ENCODE results near the gene LARP4B. TPM values are rescaled to one million over a fixed set of nuclear protein-coding genes. Genes with fewer than 3 reads are reported as not detected.
"Not testable (repeated sequence)": the region's sequence is repeated elsewhere in the genome, so short reads cannot be mapped to it uniquely, and the experiment has no call there.

The LARP4B gene
- total RNA-seq, 1 donor from 2014 or later, result 78.3 TPM

DNA sequence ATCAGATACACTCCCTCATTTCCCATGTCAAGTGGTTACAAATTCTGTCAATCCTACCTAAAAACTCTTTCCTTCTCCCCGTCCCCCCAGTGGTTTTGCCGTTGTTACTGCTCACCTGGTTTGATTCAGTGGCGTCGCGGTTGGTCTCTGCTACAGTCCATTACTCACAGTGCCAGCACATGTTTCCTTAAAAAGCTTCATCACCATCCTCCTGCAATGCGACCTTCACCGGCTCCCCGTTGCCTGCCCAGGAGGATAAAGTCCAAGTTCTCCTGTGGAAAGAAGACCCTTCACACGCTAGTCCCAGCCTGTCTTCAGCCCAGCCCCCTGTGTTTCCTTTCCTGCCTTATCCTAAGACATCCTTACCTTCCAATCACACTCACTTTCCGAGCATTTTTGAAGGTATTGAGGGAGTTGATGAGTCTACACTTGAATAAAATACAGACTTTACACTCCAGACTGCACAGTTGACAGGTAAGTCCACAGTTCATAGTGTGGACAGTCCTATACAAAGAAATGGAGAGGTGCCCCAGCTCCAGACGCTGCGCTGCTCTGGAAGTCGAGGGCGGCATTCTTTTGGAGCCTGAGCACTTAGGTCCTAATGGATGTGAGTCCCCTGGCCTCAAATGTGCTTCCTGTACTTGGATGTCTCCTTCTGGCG, 3.4 kb upstream of the LARP4B start:
- intact Hi-C loops (cut with DNase I), result loop anchor here (5.0 to 10.0 kb wide), 2 partner anchors 52 to 120 kb away; partner anchors contain the start of genes GTPBP4 and WDR37
- DNase-seq (ENCODE audit: extremely low spot score in 2 of 2), result no peak
- TF ChIP-seq POLR2A (IDR thresholded peaks at IDR 0.05), result no peak
- TF ChIP-seq, protein P1, sequence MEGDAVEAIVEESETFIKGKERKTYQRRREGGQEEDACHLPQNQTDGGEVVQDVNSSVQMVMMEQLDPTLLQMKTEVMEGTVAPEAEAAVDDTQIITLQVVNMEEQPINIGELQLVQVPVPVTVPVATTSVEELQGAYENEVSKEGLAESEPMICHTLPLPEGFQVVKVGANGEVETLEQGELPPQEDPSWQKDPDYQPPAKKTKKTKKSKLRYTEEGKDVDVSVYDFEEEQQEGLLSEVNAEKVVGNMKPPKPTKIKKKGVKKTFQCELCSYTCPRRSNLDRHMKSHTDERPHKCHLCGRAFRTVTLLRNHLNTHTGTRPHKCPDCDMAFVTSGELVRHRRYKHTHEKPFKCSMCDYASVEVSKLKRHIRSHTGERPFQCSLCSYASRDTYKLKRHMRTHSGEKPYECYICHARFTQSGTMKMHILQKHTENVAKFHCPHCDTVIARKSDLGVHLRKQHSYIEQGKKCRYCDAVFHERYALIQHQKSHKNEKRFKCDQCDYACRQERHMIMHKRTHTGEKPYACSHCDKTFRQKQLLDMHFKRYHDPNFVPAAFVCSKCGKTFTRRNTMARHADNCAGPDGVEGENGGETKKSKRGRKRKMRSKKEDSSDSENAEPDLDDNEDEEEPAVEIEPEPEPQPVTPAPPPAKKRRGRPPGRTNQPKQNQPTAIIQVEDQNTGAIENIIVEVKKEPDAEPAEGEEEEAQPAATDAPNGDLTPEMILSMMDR (IDR thresholded peaks at IDR 0.05), result no peak
- TF ChIP-seq POLR2AphosphoS5 (IDR thresholded peaks at IDR 0.05; ENCODE audit: insufficient read depth in 1 of 2, low read depth in 1 of 2), result no peak

DNA sequence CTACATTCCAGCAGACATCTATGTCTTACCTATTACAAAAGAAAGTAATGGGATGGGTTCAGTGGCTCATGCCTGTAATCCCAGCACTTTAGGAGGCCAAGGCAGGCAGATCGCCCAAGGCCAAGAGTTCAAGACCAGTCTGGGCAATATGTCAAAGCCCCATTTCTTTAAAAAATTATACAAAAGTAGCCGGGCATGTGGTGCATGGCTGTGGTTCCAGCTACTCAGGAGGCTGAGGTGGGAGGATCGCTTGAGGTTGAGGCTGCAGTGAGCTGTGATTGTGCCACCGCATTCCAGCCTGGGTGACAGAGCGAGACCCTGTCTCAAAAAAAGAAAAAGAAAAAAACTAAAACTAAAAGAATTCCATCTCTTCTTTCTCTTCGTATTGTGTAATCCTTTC, 2.7 kb upstream of the LARP4B start:
- H3K27me3 ChIP-seq; H3K9me3 ChIP-seq; H3K27ac ChIP-seq; H3K36me3 ChIP-seq; DNase-seq (ENCODE audit: extremely low spot score in 2 of 2); H3K4me3 ChIP-seq: not testable (repeated sequence)
- intact Hi-C loops (cut with DNase I), result loop anchor here (5.0 to 10.0 kb wide), 2 partner anchors 53 to 121 kb away; partner anchors contain the start of genes GTPBP4 and WDR37
- H3K4me1 ChIP-seq, result peaks cover 27% of the 10 kb centered on the region

More for the DNA sequence above, 3.4 kb upstream of the LARP4B start:
- H3K4me1 ChIP-seq, result peaks cover 20% of the 10 kb centered on the region
- no peaks in the 10 kb centered on the region for H3K9me3 ChIP-seq
- H3K27ac ChIP-seq, result no peak overlapping the region
- H3K36me3 ChIP-seq, result no peaks in the 10 kb centered on the region
- no peak overlapping the region for H3K4me3 ChIP-seq
- no peaks in the 10 kb centered on the region for H3K27me3 ChIP-seq

DNA sequence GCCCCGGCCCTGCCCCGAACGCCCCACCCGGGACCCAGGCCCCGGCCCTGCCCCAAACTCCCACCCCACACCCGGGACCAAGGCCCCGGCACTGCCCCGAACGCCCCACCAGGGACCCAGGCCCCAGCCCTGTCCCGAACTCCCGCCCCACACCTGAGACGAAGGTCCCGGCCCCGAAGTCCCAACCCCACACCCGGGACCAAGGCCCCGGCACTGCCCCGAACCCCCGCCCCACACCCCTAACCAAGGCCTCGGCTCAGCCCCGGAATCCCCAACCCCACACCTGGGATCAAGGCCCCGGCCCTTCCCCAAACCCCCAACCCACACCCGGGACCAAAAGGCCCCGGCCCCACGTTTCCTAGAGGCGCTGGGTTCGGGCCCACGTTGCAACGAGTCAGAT, 1.1 kb upstream of the LARP4B start:
- intact Hi-C loops (cut with DNase I), result loop anchor here (5.0 to 10.0 kb wide), 2 partner anchors 55 to 122 kb away; partner anchors contain the start of genes GTPBP4 and WDR37

DNA sequence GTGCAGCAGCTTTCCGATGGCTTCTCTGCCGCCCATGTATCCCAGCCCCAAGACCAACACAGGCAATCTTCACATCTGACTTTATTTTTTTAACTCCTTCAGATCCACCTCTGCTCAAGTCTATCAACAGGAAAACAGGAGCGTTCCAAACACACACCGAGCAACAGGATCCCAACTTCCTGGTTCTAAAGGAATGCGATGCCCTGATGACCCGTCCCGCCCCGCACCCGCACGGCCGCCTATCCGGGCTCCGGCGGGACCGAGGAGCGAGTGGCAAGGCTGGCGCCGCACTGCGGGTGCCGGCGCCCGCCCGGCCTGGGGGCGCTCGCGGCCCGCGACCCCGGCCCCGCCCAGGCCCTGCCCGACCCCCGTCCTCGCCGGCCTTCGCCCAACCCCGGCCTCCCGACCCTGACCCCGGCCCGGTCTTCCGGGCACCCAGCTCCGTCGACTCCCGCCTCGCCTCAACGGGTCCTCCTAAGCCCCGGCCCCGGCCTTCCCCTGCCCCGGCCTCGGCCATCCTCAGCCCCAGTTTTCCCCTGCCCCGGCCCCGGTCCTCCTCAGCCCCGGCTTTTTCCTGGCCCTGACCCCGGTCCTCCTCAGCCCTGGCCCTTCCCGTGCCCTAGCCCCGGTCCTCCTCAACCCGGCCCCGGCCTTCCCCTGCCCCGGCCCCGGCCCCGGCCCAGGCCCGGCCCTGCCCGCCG, 730 bp downstream of the LARP4B start:
- intact Hi-C loops (cut with DNase I), result loop anchor here (5.0 to 10.0 kb wide), 2 partner anchors 57 to 124 kb away; partner anchors contain the start of genes GTPBP4 and WDR37
- H3K4me1 ChIP-seq, result peaks cover 59% of the 10 kb centered on the region

More for the DNA sequence above, 1.1 kb upstream of the LARP4B start:
- H3K4me3 ChIP-seq, result peak overlapping the region; percentile 89 to 91
- TF ChIP-seq POLR2AphosphoS5 (IDR thresholded peaks at IDR 0.05; ENCODE audit: insufficient read depth in 1 of 2, low read depth in 1 of 2), result no peak
- no peak for TF ChIP-seq POLR2A (IDR thresholded peaks at IDR 0.05)
- TF ChIP-seq, protein P1 (IDR thresholded peaks at IDR 0.05), result no peak
- peak overlapping the region; percentile 99 for H3K27ac ChIP-seq
- H3K4me1 ChIP-seq, result peaks cover 43% of the 10 kb centered on the region
- no peaks in the 10 kb centered on the region for H3K27me3 ChIP-seq
- H3K9me3 ChIP-seq, result no peaks in the 10 kb centered on the region
- no peak for DNase-seq (ENCODE audit: extremely low spot score in 2 of 2)
- H3K36me3 ChIP-seq, result no peaks in the 10 kb centered on the region

DNA sequence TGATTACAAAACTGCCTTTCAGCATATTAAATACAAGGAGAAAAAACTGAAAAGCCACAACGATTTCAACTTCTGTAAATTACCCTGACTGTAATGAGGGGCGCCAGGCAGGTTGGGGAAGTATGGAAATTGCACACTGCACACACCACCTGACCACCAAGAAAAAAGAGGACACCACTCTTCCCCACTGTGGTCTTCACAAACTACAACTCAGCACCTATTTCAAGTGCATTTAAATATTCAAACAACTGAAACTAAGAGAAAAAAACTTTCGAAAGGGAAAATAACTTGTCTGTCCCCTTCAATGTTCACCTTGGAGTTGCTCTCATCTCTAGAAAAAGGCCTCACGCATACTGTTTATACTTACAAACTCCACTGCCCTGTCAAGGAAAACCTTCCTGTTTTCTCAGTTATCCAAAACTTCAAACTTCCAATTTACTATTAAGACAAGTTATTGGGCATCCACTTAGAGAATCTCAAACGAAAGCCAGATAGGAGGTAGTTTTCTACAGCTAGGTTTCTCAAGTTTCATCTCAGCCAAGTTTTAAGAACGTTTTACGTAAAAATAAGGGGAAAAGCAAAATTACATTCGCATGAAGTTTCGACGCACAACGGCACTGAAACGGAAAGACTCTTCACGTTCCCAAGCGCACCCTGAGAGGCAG, 1.4 kb downstream of the LARP4B start:
- intact Hi-C loops (cut with DNase I), result loop anchor here (5.0 to 10.0 kb wide), 2 partner anchors 57 to 125 kb away; partner anchors contain the start of genes GTPBP4 and WDR37
- peak overlapping the region; percentile 89 for H3K27ac ChIP-seq
- peak overlapping the region; percentile 89 to 91 for H3K4me3 ChIP-seq
- no peaks in the 10 kb centered on the region for H3K9me3 ChIP-seq
- H3K4me1 ChIP-seq, result peaks cover 59% of the 10 kb centered on the region
- TF ChIP-seq POLR2A (IDR thresholded peaks at IDR 0.05) (no peak), POLR2AphosphoS5 (IDR thresholded peaks at IDR 0.05; ENCODE audit: insufficient read depth in 1 of 2, low read depth in 1 of 2) (no peak)
- TF ChIP-seq, protein P1 (IDR thresholded peaks at IDR 0.05), result no peak
- no peaks in the 10 kb centered on the region for H3K36me3 ChIP-seq
- H3K27me3 ChIP-seq, result no peaks in the 10 kb centered on the region
- no peak for DNase-seq (ENCODE audit: extremely low spot score in 2 of 2)

More for the DNA sequence above, 730 bp downstream of the LARP4B start:
- TF ChIP-seq POLR2A (IDR thresholded peaks at IDR 0.05) (no peak), POLR2AphosphoS5 (IDR thresholded peaks at IDR 0.05; ENCODE audit: insufficient read depth in 1 of 2, low read depth in 1 of 2) (no peak)
- TF ChIP-seq, protein P1 (IDR thresholded peaks at IDR 0.05), result no peak
- H3K27me3 ChIP-seq, result no peaks in the 10 kb centered on the region
- no peaks in the 10 kb centered on the region for H3K9me3 ChIP-seq
- peak overlapping the region; percentile 89 to 91 for H3K4me3 ChIP-seq
- no peaks in the 10 kb centered on the region for H3K36me3 ChIP-seq
- H3K27ac ChIP-seq, result peak overlapping the region; percentile 89
- no peak for DNase-seq (ENCODE audit: extremely low spot score in 2 of 2)

Data from vagina (tissue), 2 donors.